DND-41 (cell line): ENCODE results near the gene FLAD1.

ENCODE experiments used
- ATAC-seq: fragments of 200-7000 bp; cut with Tn5 transposase; 3 replicates; pipeline ENCODE4 v1.9.1; 2021; ENCODE audit warnings: low read depth; ENCODE audit not compliant: insufficient read depth
- DNase-seq: peaks from one replicate; pipeline ENCODE4 v3.0.0-alpha.2; 2020
- H2AFZ ChIP-seq: 2 replicates; pipeline ENCODE4 v1.6.0; 2012; ENCODE audit warnings: low read depth, low read length
- H3K27ac ChIP-seq: 2 replicates; pipeline ENCODE4 v1.5.1; 2012; ENCODE audit warnings: low read length, inconsistent platforms
- H3K27me3 ChIP-seq: fragments of 200-600 bp; sonication (generic); 2 replicates; pipeline ENCODE4 v1.6.0; 2012; ENCODE audit warnings: low read length, mild to moderate bottlenecking, inconsistent platforms; ENCODE audit not compliant: insufficient read depth, poor library complexity
- H3K36me3 ChIP-seq: 2 replicates; pipeline ENCODE4 v1.5.1; 2012; ENCODE audit warnings: low read length, inconsistent platforms; ENCODE audit not compliant: insufficient read depth
- H3K4me1 ChIP-seq: 2 replicates; pipeline ENCODE4 v1.5.1; 2012; ENCODE audit warnings: mild to moderate bottlenecking, low read length; ENCODE audit not compliant: insufficient read depth
- H3K4me2 ChIP-seq: 2 replicates; pipeline ENCODE4 v1.6.0; 2012; ENCODE audit warnings: mild to moderate bottlenecking, moderate library complexity, low read length, inconsistent platforms; ENCODE audit not compliant: insufficient read depth
- H3K4me3 ChIP-seq, 2 experiments: fragments of 200-600 bp in 1 of 2; shearing (Covaris generic) in 1 of 2; 2 replicates each; pipeline ENCODE4 v1.5.1; 2012 to 2016; ENCODE audit warnings: inconsistent platforms in 2 of 2, low read length in 2 of 2, mild to moderate bottlenecking in 2 of 2, low read depth in 1 of 2, moderate library complexity in 1 of 2
- H3K79me2 ChIP-seq: 2 replicates; pipeline ENCODE4 v1.6.0; 2012; ENCODE audit warnings: low read length, inconsistent platforms; ENCODE audit not compliant: insufficient read depth
- H3K9ac ChIP-seq: 2 replicates; pipeline ENCODE4 v1.6.0; 2012; ENCODE audit warnings: low read depth, mild to moderate bottlenecking, inconsistent platforms, low read length, moderate library complexity
- H3K9me3 ChIP-seq: 2 replicates; pipeline ENCODE4 v1.5.1; 2012; ENCODE audit warnings: low read length, moderate library complexity, mild to moderate bottlenecking, inconsistent platforms; ENCODE audit not compliant: insufficient read depth, severe bottlenecking
- H4K20me1 ChIP-seq: 2 replicates; pipeline ENCODE4 v1.6.0; 2012; ENCODE audit warnings: low read length; ENCODE audit not compliant: insufficient read depth
- CTCF ChIP-seq: IDR thresholded peaks from 2 replicates; pipeline ENCODE4 v1.5.1; 2012; ENCODE audit warnings: borderline replicate concordance, low read length, moderate library complexity, mild to moderate bottlenecking; ENCODE audit not compliant: poor library complexity, severe bottlenecking; ENCODE audit errors: extremely low read depth
- EZH2 ChIP-seq: IDR thresholded peaks from 3 replicates; pipeline ENCODE4 v1.6.1; 2012; ENCODE audit warnings: borderline replicate concordance, low read depth, mild to moderate bottlenecking, moderate library complexity, low read length, inconsistent platforms; ENCODE audit not compliant: severe bottlenecking

FLAD1 gene

GRCh38 chr1:154972517-154973343 lies 10.4 kb upstream of the FLAD1 start:
- Histone ChIP-seq H3K27ac (no peak overlapping the region), H3K9me3 (no peaks in the 10 kb centered on the region), H3K79me2 (peaks cover 77% of the 10 kb centered on the region), H4K20me1 (peaks cover 55% of the 10 kb centered on the region), H3K4me3 (peak overlapping the region in 1 of 2 experiments; percentile 79; a peak in 2 of 4 replicates), H3K27me3 (no peaks in the 10 kb centered on the region), H3K36me3 (peaks cover 53% of the 10 kb centered on the region), H3K4me2 (peak overlapping the region; percentile 71), H3K9ac (peak overlapping the region; percentile 91), H2AFZ (no peak overlapping the region), H3K4me1 (peaks cover 56% of the 10 kb centered on the region)
- no peak for ATAC-seq
- no peak for DNase-seq
- TF ChIP-seq EZH2 (no peak), CTCF (no peak)

GRCh38 chr1:154973344-154974101 lies 9.6 kb upstream of the FLAD1 start:
- H4K20me1 ChIP-seq: peaks cover 60% of the 10 kb centered on the region
- peak overlapping the region; percentile 91 for H3K9ac ChIP-seq
- ATAC-seq: no peak
- peak overlapping the region; percentile 71 for H3K4me2 ChIP-seq
- DNase-seq: peak; percentile 88
- no peaks in the 10 kb centered on the region for H3K27me3 ChIP-seq
- peak overlapping the region; percentile 88 for H2AFZ ChIP-seq
- no peaks in the 10 kb centered on the region for H3K9me3 ChIP-seq
- peak overlapping the region; percentile 98 for H3K27ac ChIP-seq
- peaks cover 59% of the 10 kb centered on the region for H3K4me1 ChIP-seq
- peaks cover 85% of the 10 kb centered on the region for H3K79me2 ChIP-seq
- peak overlapping the region; percentile 79 to 93 for H3K4me3 ChIP-seq
- peaks cover 53% of the 10 kb centered on the region for H3K36me3 ChIP-seq
- no peak for TF ChIP-seq EZH2
- TF ChIP-seq CTCF: peak; percentile 36

GRCh38 chr1:154974102-154974807 lies 8.9 kb upstream of the FLAD1 start, which contains the start of gene CKS1B:
Gene CKS1B, plus strand, starts transcription at chr1:154974681. Its CDS starts 65 bp downstream, at chr1:154974746.
- Histone ChIP-seq H3K27me3 (no peaks in the 10 kb centered on the region), H3K27ac (peak within 1 kb of the TSS; percentile 98), H3K4me3 (peak within 1 kb of the TSS; percentile 79 to 93), H3K36me3 (peaks cover 50% of the 10 kb centered on the region), H3K79me2 (peaks cover 85% of the 10 kb centered on the region), H3K9me3 (no peaks in the 10 kb centered on the region), H3K9ac (peak within 1 kb of the TSS; percentile 91), H4K20me1 (peaks cover 54% of the 10 kb centered on the region), H3K4me1 (peaks cover 60% of the 10 kb centered on the region), H3K4me2 (peak within 1 kb of the TSS; percentile 92), H2AFZ (peak within 1 kb of the TSS; percentile 88)
- DNase-seq (peak; percentile 99), ATAC-seq (peak; percentile 91)
- TF ChIP-seq EZH2: no peak
- no peak for TF ChIP-seq CTCF
